AG04449 (cell line): ENCODE measurements around the gene DLGAP1.

Experiments used
- CTCF ChIA-PET: fragments of 350-600 bp; formaldehyde crosslinking; extraction: SDS; loops from one replicate; lab custom pipeline; 2021; ENCODE audit warnings: antibody characterized with exemption; lab: Yijun Ruan, JAX
- POLR2A ChIA-PET: fragments of 400-600, 350-600 bp; formaldehyde crosslinking; extraction: SDS; loops from one replicate; lab custom pipeline; 2020; ENCODE audit warnings: antibody characterized with exemption, inconsistent platforms; lab: Yijun Ruan, JAX
- DNase-seq: peaks from one replicate; pipeline ENCODE4 v3.0.0-alpha.2; 2010; ENCODE audit warnings: low read depth, low spot score
- H3K4me3 ChIP-seq: 2 replicates; pipeline ENCODE4 v1.5.1; 2011; ENCODE audit warnings: low read depth, mild to moderate bottlenecking, control low read depth, low read length
- TF ChIP-seq, protein P1 (sequence below): IDR thresholded peaks from one replicate; pipeline ENCODE4 v1.5.1; 2011; ENCODE audit warnings: mild to moderate bottlenecking, moderate library complexity, low read length, control low read depth, inconsistent platforms; ENCODE audit not compliant: insufficient read depth; ENCODE audit errors: missing control alignments

DLGAP1 gene

DNA sequence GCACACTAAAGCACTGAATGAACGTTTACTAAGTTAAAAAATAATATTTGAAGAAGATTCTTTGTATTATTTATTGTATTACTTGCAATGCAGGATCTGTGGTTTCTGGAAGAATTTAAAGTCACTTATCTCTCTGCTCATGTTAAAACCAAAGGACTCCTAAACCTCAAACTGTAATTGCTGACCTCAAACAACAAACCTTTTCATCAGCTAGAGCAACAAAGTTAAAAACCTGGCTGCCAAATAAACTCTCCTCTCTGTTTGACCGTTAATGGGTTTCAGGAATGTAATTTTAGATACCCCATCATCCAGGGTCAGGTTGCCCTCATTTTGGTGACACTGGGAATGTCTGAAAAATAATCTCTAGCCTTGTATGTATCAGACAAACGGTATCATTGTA lies 766.0 kb downstream of the DLGAP1 start:
- TF ChIP-seq, protein P1, sequence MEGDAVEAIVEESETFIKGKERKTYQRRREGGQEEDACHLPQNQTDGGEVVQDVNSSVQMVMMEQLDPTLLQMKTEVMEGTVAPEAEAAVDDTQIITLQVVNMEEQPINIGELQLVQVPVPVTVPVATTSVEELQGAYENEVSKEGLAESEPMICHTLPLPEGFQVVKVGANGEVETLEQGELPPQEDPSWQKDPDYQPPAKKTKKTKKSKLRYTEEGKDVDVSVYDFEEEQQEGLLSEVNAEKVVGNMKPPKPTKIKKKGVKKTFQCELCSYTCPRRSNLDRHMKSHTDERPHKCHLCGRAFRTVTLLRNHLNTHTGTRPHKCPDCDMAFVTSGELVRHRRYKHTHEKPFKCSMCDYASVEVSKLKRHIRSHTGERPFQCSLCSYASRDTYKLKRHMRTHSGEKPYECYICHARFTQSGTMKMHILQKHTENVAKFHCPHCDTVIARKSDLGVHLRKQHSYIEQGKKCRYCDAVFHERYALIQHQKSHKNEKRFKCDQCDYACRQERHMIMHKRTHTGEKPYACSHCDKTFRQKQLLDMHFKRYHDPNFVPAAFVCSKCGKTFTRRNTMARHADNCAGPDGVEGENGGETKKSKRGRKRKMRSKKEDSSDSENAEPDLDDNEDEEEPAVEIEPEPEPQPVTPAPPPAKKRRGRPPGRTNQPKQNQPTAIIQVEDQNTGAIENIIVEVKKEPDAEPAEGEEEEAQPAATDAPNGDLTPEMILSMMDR = no peak
- ChIA-PET CTCF (no interaction called here), POLR2A (interaction anchor here (1.3 kb wide), 1 partner anchor 85 kb away, joined by 3 read pairs; no protein-coding TSS in a partner anchor)
- H3K4me3 ChIP-seq = no peak overlapping the region
- no peak for DNase-seq

DNA sequence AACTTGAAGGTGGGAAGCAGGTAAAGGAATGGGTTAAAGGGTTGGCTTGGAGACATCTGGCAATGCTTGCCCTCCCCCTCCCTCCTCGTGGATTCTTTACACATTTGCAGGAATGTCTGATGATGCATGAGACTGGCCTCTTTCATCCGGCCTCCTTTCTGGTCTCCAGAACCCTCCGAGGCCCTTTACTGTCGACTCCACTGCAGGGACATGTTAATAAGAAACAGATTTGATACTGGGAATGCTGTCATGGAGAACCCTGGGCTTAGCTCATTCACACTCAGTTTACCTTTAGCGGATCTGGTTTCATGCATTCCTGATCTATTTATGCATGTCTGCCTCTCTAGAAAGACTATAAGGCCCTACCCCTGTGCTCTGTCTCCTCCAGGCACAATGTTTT lies 766.4 kb downstream of the DLGAP1 start:
- no peak overlapping the region for H3K4me3 ChIP-seq
- DNase-seq = peak; percentile 97
- ChIA-PET CTCF (no interaction called here), POLR2A (interaction anchor here (1.3 kb wide), 1 partner anchor 85 kb away, joined by 3 read pairs; no protein-coding TSS in a partner anchor)
- TF ChIP-seq, protein P1 = no peak

DNA sequence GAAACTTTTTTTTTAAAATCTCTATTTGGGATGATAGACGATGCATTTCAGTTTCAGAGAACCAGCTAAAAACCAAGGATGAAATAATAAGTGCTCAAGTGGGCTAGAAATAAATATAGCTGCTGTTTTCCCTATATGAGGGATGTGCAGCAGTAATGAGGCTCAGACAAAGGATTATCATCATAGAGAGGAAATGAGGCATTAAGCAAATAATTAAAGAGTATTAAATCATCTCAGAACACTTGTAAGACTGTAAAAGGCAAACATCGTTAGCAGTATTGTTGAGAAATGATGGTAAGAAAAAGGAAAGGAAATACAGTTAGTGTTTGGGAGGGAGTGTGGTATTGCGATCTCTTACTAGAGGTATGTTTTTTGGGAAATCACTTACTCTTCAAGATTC lies 771.6 kb downstream of the DLGAP1 start:
- H3K4me3 ChIP-seq = no peak overlapping the region
- DNase-seq = no peak
- ChIA-PET CTCF (interaction anchor here (1.0 to 1.4 kb wide), 3 partner anchors 8 to 315 kb away, joined by 3 to 5 read pairs (median 3); no protein-coding TSS in a partner anchor), POLR2A (no interaction called here)
- TF ChIP-seq, protein P1 = no peak

DNA sequence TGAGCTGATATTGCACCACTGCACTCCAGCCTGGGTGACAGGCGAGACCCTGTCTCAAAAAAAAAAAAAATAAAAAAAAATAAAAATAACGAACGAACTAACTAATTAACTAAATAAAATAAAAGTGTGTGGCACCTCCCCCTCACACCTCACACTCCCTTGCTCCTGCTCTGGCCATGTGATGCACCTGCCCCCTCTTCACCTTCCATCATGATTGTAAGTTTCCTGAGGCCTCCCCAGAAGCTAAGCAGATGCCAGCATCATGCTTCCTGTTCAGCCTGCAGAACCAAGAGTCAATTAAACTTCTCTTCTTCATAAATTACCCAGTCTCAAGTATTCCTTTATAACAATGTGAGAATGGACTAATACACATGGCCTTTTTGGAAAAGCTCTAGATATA lies 773.0 kb downstream of the DLGAP1 start:
- ChIA-PET CTCF (interaction anchor here (0.7 to 0.8 kb wide), 2 partner anchors 18 to 21 kb away, joined by 3 to 4 read pairs; no protein-coding TSS in a partner anchor), POLR2A (no interaction called here)
- no peak for DNase-seq
- no peak overlapping the region for H3K4me3 ChIP-seq
- TF ChIP-seq, protein P1 = no peak

DNA sequence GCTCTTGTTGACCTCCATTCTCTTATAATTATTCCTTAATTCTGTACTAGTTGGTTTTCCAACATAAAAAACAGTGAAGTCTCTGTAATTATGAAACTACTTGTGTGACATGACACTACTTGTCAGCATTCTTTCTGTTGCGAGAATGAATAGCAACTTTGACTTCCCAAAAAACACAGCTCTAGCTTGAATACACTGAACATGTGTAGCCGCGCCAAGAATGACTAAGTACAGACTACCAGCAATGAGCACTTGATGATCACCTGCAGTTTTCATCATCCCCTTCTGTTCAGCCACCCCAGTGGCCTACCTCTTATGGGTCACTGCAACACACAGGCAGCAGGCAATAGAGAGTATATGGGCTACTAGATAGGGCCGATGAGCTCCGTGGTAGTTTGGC lies 775.9 kb downstream of the DLGAP1 start:
- ChIA-PET CTCF (interaction anchor here (1.1 to 5.4 kb wide), 3 partner anchors 14 to 397 kb away, joined by 4 to 46 read pairs (median 4); no protein-coding TSS in a partner anchor), POLR2A (no interaction called here)
- DNase-seq = no peak

DNA sequence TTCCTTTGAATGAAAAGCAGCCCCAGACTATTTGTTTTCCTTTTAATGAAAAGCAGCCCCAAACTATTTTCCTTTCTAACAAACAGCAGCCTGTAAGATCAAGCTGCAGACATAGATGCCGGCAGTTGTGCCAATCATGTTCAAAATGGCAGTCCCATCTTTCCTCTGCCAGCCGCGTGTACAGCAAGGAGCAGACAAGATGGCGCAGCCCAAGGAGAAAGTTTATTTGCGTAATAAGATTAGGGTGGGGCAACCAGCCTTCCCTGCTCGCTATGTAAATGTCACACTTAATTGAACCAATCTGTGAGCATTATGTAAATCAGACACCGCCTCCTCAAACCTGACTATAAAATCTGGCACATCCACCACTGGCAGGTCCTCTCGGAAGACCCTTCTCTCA lies 779.1 kb downstream of the DLGAP1 start:
- TF ChIP-seq, protein P1 = no peak
- no peak overlapping the region for H3K4me3 ChIP-seq
- POLR2A ChIA-PET = no interaction called here
- no peak for DNase-seq
- CTCF ChIA-PET = interaction anchor here (2.5 to 5.4 kb wide), 2 partner anchors 10 to 194 kb away, joined by 14 to 46 read pairs; no protein-coding TSS in a partner anchor

More for the DNA sequence above, 775.9 kb downstream of the DLGAP1 start:
- no peak overlapping the region for H3K4me3 ChIP-seq
- TF ChIP-seq, protein P1 = no peak
